Prostate gland (tissue), 2 donors: ENCODE results near the gene PAPLN.

Experiments used
- CTCF ChIP-seq, 4 experiments: fragments of 200-600 bp in 2 of 4; fragments of 450-650 bp in 2 of 4; sonication (generic) in 2 of 4; IDR thresholded peaks; 1 replicate in 3 of 4; 2 replicates in 1 of 4; pipeline ENCODE4 v1.5.1; 2016 to 2019; ENCODE audit warnings: antibody characterized with exemption in 4 of 4, mild to moderate bottlenecking in 2 of 4, moderate library complexity in 2 of 4
- POLR2A ChIP-seq: fragments of 450-650 bp; IDR thresholded peaks from one replicate; pipeline ENCODE4 v1.6.1; 2016; ENCODE audit warnings: antibody characterized with exemption, mild to moderate bottlenecking

- TF ChIP-seq CTCF (IDR thresholded peaks at IDR 0.05), result no peak
- no peak for TF ChIP-seq POLR2A
Observed at GRCh38 chr14:73232984-73233383, 4.3 kb upstream of the PAPLN start.
